ENCODE measurements around the gene TTBK1. TPM values are rescaled to one million over a fixed set of nuclear protein-coding genes. Genes with fewer than 3 reads are reported as not detected.

The TTBK1 gene
- total RNA-seq, 1 donor from 2014 or later = 0.09 TPM

DNA sequence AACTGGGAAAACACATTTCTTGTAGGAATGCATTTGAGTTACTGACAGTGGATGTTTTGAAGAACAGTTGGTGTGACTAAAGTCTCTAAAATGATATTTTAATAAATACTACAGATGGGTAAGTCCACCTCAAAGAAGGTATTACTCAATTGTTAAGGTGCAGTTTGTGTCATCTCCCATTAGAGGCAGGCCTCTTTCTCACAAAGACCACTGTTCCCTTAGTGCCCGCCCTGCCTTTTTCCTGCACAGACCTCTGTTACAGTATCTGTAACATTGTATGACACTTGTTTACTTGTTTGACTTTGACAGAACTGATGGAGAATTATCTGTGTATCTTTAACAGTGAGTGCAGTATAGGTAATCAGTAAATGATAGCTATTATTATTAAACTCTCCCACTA lies 70.5 kb downstream of the TTBK1 start:
- no peaks in the 10 kb centered on the region for H3K27me3 ChIP-seq (ENCODE audit: low read depth)
- no peaks in the 10 kb centered on the region for H3K36me3 ChIP-seq
- intact Hi-C loops (cut with DNase I) = no loop called here
- peaks cover 7% of the 10 kb centered on the region for H3K4me1 ChIP-seq
- no peaks in the 10 kb centered on the region for H3K9me3 ChIP-seq
- DNase-seq = no peak
- ATAC-seq = no peak
- H3K27ac ChIP-seq = no peak overlapping the region
- H3K4me3 ChIP-seq = no peak overlapping the region
- TF ChIP-seq, protein P1, sequence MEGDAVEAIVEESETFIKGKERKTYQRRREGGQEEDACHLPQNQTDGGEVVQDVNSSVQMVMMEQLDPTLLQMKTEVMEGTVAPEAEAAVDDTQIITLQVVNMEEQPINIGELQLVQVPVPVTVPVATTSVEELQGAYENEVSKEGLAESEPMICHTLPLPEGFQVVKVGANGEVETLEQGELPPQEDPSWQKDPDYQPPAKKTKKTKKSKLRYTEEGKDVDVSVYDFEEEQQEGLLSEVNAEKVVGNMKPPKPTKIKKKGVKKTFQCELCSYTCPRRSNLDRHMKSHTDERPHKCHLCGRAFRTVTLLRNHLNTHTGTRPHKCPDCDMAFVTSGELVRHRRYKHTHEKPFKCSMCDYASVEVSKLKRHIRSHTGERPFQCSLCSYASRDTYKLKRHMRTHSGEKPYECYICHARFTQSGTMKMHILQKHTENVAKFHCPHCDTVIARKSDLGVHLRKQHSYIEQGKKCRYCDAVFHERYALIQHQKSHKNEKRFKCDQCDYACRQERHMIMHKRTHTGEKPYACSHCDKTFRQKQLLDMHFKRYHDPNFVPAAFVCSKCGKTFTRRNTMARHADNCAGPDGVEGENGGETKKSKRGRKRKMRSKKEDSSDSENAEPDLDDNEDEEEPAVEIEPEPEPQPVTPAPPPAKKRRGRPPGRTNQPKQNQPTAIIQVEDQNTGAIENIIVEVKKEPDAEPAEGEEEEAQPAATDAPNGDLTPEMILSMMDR (IDR thresholded peaks at IDR 0.05) = no peak

DNA sequence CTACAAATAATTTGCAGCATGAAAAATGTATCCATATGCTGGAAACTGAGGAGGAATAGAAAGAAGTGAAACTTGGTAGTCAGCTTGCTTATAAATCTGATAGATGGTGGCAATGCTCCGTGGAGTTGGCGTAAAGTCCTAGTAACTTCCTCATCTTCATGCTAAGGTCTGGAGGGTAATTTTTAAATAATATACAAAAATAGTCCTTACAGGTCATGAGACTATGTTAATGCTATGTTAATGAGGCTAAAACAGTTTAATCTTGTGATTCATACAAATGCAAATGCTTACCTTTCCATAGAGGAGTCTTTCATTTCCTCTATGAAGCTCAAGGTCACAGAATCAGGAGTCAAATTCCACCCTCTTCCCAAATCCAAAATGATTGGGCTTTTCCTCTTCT lies 74.7 kb downstream of the TTBK1 start:
- Histone ChIP-seq H3K27me3 (ENCODE audit: low read depth) (no peaks in the 10 kb centered on the region), H3K36me3 (no peaks in the 10 kb centered on the region), H3K27ac (no peak overlapping the region), H3K4me1 (peaks cover 4% of the 10 kb centered on the region), H3K4me3 (no peak overlapping the region), H3K9me3 (no peaks in the 10 kb centered on the region)
- no peak for DNase-seq
- TF ChIP-seq, protein P1 (IDR thresholded peaks at IDR 0.05) = no peak
- ATAC-seq = no peak
- intact Hi-C loops (cut with DNase I) = no loop called here

DNA sequence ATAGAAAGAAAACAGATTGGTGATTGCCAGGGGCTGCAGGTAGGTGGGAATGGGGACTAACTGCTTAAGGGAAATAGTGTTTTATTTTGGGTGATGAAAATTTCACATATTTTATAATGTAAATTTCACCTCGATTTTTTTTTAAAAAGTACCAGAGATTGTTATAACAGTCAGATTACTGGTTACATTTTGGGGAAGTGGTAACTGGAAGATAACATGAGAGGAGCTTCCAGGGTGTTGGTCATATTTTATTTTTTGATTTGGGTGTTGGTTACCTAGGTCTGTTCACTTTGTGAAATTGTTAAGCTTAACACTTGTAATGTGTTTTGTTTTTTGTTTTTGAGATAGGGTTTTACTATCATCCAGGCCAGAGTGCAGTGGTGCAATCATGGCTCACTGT lies 82.6 kb downstream of the TTBK1 start:
- ATAC-seq = no peak
- TF ChIP-seq, protein P1 (IDR thresholded peaks at IDR 0.05) = no peak
- Histone ChIP-seq H3K27ac (no peak overlapping the region), H3K27me3 (ENCODE audit: low read depth) (no peaks in the 10 kb centered on the region), H3K4me3 (no peak overlapping the region), H3K9me3 (no peaks in the 10 kb centered on the region), H3K36me3 (peaks cover 3% of the 10 kb centered on the region), H3K4me1 (no peaks in the 10 kb centered on the region)
- intact Hi-C loops (cut with DNase I) = no loop called here
- DNase-seq = no peak

DNA sequence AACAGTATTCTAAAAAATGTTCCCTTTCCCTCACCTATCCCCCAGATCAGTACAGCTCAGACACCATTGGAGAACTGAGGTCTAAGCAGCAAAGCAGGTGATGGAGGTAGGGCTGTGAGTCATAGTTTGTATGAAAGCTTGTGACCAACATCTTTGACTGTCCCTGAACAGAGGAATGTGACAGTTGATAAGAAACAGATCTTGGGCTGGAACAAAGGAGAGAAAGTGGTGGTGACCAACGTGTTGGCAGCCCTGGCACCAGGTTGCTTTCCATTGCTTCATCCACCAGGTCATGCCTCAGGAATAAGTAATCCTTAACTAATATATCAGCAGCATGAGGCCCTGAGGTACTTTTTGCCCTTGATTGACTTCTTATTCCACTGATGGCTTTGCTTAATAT lies 85.2 kb downstream of the TTBK1 start:
- H3K4me1 ChIP-seq = peaks cover 5% of the 10 kb centered on the region
- intact Hi-C loops (cut with DNase I) = no loop called here
- no peaks in the 10 kb centered on the region for H3K9me3 ChIP-seq
- no peak overlapping the region for H3K4me3 ChIP-seq
- ATAC-seq = no peak
- TF ChIP-seq, protein P1 (IDR thresholded peaks at IDR 0.05) = no peak
- DNase-seq = no peak
- H3K36me3 ChIP-seq = peaks cover 3% of the 10 kb centered on the region
- H3K27me3 ChIP-seq (ENCODE audit: low read depth) = no peaks in the 10 kb centered on the region
- no peak overlapping the region for H3K27ac ChIP-seq

DNA sequence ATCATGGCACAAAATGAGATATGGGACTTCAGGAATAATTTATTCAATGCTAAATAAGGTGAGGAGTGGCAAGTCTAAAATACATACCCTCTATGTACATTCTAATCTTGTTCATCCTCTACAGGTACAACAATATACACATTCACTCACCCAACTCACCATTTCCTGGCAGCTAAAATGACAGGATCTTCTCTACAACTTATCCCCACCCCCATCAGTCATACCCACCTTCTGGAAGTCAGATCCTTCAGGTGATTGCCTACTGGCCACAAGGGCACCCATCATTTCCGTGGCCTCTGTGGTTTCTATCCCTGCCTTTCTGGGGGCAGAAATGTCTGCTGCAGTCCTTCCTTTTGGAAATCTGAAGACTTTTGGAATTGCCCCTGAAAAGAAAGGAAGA lies 88.2 kb downstream of the TTBK1 start:
- Histone ChIP-seq H3K27me3 (ENCODE audit: low read depth) (no peaks in the 10 kb centered on the region), H3K27ac (no peak overlapping the region), H3K36me3 (peaks cover 11% of the 10 kb centered on the region), H3K9me3 (no peaks in the 10 kb centered on the region), H3K4me1 (peaks cover 5% of the 10 kb centered on the region), H3K4me3 (no peak overlapping the region)
- no peak for DNase-seq
- intact Hi-C loops (cut with DNase I) = no loop called here
- ATAC-seq = no peak
- TF ChIP-seq, protein P1 (IDR thresholded peaks at IDR 0.05) = no peak

DNA sequence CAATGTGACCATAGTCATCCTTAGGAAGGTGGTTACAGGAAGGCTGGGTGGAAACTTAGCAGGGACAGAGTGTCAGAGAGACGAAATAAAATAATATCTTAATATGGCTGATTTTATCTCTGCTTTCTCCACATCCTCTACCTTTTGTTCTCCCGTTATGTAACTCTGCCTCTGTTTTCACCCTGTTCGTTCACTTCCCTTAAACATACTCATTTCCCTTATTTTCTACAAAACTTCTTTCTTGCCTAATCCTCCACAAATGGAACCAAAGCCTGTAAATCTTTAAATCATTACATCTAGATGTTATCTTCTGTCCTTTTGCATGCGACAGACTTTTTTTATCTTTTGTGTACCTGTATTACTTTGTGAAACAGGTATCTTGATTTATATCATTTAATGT lies 88.6 kb downstream of the TTBK1 start:
- Histone ChIP-seq H3K27ac (no peak overlapping the region), H3K36me3 (peaks cover 12% of the 10 kb centered on the region), H3K4me3 (no peak overlapping the region), H3K27me3 (ENCODE audit: low read depth) (no peaks in the 10 kb centered on the region), H3K9me3 (no peaks in the 10 kb centered on the region), H3K4me1 (peaks cover 5% of the 10 kb centered on the region)
- TF ChIP-seq, protein P1 (IDR thresholded peaks at IDR 0.05) = no peak
- DNase-seq (no peak), ATAC-seq (no peak)
- intact Hi-C loops (cut with DNase I) = no loop called here
